HG02885 (cell line): ENCODE data around the gene CADPS2.

Experiments used
- ATAC-seq: cut with Tn5 transposase; IDR thresholded peaks from one replicate; pipeline ENCODE4 v1.9.1; 2021; ENCODE audit warnings: mild to moderate bottlenecking; ENCODE audit not compliant: unreplicated experiment, poor library complexity

Gene CADPS2

DNA sequence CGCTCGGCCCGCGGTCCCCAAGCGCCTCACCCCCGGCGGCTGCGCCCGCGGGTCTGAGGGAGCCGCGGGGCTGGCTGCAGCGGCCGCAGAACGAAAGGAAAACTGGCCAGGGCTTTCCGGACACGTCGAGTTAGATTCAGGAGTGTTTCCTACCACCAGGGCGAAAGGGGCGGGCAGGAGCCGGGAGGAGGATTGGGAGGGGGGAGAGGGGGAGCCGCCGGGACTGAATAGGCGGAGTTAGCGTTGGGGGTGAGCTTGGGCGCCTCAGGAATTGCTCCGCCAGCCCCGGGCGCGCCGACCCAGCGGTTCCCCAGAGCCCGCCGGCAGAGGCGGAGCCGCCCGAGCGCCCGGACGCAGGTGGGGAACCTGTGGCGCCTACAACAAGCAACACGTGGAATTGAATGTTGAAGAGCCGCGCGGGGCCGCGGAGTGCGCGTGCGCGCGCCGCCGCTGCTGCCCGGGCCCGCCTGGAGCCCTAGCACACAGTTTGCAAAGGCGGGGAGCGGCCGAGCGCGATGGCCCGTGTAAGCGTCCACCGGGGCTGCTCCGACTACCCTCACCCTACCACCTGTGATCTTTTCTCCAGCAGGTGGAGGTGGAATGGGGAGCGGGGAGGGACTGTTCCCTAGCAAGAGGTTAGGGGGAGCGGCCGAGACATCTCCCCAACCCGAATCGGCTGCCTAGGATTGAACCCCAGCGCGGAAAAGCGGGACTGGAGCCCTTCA is at the start of gene CADPS2:
TSS of gene CADPS2 (minus strand) at position 104 of the 725 bp plus-strand sequence. CDS start 123 bp downstream, outside the sequence.
- ATAC-seq, result peak; percentile 82

DNA sequence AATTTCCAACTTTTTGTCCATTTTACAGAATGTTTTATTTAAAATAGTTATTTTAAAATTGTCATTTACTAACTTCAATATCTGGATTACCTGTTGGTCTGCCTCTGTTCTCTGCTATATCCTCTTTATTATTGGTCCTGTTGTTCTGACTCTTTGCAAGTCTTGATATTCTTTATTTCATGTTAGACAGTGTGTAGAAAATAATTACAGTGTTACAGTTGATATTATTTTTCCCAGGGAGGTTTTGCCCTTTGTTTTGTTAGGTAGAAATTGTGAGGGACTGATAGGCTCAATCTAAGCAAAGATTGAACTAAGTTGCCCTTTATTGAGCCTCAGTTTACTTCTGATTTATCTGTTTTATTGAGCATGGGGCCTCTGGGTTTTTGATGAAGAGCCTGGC is 49.4 kb upstream of the CADPS2 start:
- ATAC-seq, result no peak

DNA sequence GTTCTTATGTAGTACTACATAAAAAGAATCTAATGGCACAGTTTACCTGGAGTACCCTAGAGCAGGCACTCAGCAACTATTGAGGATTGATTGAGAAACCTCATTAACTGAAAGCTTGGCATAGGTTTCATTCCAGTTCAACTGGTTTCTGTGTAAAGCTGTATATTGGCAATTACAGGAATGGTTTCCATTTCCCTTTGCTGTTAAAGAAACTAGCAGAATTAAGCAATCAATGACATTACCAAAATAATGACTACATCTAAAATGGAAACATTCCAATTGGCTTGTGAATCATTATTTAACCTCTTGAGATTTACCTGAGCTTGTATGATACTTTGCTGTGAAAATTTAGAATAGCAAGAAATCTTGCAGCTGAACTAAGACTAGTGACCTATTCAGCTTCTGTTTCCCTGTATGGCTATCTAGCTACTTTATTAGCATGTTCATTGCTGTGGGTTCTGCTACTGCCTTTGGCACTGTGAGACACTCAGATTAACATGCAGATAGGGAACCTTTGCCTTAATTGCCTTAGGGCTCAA is 33.5 kb upstream of the CADPS2 start:
- ATAC-seq, result no peak

DNA sequence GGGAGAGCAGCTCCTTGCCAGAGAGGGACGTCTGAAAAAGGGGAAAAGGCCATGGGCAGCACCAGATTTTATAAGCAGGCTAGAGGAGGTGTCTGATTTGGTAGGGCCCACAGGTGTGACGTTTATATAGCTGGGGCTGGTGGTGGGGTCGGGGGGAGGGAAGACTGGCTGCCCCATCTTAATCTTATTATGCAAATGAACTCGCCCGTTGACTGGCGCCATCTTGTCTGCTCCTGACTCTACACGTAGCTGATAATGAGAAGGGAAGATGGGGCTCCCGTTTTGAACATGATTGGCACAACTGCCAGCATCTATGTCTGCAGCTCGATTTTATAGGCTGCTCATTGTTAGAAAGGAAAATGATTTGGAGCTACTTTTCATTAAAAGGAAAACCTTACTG is 28.6 kb upstream of the CADPS2 start:
- no peak for ATAC-seq

DNA sequence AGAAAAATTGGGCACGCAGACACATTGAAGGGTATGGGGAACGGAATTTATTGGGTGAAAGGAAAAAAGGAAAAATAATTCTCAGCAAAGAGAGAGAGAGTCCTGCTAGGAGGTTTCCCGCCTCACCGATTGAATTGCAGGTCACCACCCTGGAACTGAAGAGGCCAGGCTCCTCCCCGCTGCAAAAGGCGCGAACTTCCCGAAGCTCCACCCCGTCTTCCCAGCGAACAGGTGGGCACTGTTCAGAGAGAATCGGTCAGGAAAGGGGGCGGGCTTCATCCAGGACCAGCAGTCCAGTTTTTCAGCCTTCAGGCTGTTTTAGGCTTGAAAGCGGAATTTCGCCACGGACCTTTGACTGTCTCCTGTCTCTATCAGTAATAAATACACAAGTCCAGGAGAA is 27.3 kb upstream of the CADPS2 start:
- no peak for ATAC-seq

DNA sequence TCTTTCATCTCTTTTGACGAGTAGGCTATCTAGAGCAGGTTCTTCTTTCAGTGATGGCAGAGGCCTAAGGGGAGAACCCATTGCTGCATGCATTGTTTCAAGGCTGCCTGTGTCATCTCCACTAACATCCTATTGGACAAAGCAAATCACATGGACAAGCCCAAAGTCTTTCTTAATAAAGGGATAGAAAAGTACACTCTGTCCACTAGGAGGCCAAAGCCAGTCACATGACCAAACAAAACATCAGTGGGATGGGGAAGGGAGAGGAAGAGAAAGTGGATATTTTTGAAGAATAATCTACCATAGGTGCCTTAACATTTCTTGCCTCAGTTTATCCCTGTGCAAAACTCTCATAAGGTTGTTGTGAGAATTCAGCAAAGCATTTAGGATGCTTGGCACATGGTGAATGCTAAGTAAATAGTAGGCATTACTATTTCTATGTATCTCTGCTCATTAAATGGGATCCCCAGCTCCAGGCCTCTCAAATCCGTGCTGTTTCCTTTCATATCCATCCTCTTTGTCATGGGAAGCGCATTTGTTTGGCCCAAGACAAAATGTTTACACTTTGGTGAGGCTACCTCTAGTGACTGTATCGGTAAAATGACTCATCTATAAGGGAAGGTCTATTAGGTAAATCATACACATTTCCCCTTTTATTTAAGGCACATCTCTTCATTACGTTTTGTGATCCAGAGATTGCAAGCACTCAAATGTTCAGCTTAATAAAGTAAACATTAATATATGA is 16.7 kb upstream of the CADPS2 start:
- ATAC-seq, result peak; percentile 64

DNA sequence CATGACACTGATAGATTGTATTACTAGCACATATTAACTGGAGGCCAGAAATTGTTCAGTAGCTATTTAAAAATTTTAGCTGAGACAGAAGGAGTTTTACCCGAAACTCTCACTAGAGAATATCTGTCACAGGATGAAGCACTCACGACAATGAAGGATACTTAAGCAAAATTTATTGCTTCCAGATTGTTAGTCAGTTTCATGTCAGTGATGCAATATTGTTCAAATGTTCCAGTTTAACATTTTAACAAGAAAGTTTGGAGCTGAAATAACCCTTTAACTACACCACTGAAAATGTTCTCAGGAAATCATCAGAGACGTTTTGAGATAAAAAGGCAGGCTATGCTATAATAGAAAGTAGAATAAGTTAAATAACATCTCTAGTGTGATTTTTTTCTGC is 15.0 kb upstream of the CADPS2 start:
- no peak for ATAC-seq

DNA sequence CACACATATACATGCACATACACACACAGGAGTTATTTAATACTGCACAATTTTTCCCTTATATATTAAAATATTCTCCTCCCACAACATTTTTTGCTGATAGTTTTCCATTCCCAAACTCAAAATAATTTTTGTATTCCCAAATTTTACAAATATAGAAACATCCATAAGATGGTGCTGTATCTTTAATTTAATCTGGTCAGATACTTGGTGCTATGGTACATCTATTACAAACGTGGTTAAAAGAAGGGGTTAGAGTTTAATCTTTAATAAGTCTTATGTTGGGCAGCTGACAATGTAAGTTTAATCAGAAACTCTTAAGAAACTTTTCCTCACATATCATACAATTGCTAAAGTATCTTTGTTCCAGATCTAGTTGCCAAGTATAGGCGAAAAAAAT is 10.2 kb upstream of the CADPS2 start:
- no peak for ATAC-seq

DNA sequence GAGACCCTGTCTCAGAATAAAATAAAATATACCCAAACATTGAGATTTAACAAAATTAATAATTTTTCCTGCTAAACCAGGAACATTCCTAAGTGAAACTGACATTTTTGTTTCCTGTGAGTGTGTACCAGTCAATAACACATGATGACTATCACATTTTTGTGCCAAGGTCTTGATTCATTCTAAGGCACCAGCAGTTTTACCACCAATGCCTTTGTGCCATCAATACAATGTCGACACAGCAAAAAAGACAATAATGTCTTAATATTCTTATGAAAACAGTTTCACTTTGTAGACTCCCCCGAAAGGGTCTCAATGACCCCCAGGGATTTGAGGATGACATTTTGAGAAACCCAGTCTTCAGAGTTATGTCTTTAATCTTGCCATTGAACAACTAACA is 7.2 kb upstream of the CADPS2 start:
- no peak for ATAC-seq

DNA sequence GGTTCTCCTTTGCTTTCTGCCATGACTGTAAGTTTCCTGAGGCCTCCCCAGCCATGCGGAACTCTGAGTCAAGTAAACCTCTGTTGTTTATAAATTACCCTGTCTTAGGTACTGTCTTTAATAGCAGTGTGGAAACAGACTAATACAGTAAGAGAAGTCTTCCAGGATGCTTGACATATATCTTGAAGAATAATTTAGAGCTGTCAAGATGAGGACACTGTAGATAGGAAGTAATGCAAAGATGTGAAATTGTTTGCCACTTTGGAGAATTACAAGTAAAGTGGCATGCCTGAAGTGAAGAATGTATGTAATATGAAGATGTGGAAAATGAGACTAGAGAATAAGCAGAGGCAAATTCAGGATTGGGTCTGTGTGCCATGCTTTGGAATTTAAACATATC is 2.9 kb upstream of the CADPS2 start:
- ATAC-seq, result no peak

DNA sequence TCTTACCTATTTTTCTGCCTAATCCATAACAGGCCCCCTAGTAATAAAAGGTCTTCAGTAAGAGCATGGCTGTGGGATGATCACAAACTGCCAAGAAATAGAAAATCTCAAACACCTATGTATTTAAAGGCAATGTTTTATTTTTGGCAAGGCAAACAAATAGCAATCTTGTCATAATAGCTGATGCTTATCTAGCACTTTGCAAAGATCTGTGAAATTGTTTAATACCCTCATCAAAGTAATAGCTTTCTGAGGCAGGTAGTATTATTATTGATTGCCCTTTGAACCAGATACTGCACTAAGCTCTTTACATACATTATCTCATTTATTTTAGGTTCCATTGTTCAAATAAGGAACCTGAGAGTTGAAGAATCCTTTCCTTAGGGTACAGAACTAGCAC is 1.6 kb upstream of the CADPS2 start:
- ATAC-seq, result no peak

DNA sequence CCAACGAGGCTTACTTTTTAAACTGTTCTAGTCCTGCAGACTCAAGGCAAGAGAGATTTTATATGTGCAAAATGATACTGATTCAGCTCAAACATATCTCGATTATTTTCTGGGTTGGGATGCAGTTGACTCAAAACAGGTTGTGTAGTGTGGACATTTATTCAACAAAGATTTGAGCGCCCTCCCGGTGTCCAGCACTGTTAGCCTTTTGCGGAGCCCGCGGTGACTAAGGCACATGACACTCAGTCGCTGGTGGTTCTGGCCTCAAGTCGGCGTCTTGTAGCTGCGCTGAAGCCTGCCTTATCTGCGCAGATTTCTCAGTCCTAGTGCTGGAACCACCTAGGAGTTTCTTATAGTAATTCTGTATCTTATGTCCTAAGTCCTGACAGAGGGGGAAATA is 938 bp upstream of the CADPS2 start:
- ATAC-seq, result peak; percentile 35

DNA sequence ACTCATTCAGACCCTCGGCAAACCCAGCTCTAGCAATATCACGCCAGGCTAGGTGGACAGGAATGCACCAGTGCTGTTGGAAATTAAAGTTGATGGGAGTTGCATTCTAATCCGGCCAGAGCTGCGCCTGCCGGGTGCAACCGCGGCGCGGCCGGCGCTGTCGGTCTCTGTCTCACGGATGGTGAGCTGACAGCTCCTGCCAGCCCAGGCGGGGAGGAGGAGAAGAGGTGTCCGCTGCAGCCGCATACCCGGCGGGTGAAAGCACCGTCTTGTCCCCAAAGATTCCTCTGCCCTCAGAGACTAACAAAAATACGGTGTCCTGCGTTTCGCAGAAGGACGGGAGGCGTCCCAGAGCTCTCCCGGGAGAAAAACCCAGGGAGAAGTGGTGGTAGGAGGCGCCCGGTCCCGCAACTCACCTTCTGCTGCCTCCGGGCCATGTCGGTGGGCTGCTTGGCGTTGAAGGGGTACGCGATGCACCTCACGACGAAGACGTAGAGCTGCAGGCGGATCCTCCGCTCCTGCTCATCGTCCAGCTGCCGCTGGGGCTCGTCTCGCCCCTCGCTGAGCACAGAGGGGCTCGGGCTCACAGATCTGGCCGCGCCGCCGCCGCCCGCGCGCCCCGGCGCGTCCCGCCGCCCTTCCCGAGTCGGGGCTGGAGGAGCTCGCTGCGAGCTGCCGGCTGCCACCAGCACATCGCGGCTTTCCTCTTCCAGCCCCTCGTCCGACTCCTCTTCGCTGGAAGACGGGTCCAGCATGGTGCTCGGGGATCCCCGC is 490 bp downstream of the CADPS2 start:
- ATAC-seq, result peak; percentile 23

DNA sequence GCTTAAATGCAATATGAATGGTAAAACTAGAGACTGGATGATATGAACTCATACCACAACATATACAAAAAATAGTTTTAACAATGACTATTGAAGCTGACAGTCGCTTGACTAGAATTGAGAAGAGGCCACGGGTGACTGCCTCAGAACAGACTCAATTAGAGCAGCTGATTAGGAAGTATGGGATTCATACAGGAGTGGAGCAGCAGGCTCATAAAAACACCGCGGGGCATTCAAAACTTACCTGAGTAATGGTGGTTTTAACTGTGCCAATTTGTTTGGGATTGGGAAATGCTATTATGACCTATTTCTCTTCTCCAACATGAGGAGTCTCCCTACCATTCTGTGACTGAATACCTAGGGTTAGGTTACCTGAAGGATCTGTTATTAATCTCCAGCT is 2.1 kb downstream of the CADPS2 start:
- no peak for ATAC-seq

DNA sequence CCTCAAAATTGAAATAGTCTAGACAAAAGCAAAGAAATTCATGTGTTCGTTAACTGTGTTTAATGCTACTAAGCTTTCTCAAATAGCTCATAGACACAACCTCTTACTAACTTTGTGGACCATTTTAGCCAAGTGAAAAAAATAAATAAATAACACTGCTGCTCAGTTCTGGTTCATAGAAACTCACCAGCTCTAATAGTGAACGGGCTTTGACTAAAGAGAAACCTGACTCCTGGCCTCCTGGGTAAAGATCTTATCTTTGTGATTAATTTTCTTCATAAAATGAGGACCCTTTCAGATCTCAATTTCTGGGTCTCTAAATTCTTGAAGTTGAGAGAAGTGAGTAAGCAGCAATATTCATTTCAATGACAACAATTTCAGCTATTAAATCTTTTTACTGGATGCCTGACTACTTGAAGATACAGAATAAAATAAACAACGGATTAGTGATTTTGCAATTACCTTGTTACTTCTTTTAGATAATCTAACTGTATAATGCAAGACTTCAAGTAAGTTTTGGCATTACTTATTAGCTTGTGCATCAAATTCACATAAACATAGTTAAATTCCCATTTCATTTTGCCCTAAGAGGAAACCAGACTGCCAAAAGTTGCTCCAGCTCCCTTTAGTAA is 3.1 kb downstream of the CADPS2 start:
- no peak for ATAC-seq

DNA sequence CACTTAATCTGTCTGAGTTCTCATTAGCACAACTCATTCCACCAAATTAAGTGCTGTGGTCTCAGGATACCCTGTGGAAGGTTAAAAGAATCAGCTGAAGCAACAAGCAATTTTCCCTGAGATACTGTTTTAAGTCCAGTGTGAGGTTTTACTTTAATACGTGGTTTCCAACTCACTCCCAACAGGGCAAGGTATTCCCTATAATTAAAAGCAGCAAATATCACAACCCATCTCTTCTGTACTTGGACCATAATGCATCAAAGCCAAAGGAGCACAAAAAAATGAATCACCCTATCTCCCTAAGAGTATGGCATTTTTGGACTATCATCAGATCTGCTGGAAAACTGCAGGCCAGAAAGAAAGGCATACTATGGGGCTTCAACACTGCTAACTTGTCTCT is 4.9 kb downstream of the CADPS2 start:
- no peak for ATAC-seq

DNA sequence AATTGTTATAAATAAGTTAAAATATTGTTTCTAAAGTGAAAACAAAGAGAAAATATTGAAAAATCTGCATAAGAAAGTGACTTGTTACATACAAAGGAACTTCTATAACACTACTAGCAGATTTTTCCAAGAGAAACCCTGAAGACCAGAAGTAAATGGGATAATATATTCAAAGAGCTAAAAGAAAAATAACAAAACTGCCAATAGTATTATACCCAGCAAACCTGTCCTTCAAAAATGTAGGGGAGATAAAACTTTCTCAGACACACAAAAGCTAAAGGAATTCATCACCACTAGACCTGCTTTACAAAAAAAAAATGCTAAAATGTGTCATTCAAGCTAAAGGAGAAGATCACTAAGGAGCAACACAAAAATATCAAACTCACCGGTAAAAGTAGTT is 17.0 kb downstream of the CADPS2 start:
- ATAC-seq, result no peak

DNA sequence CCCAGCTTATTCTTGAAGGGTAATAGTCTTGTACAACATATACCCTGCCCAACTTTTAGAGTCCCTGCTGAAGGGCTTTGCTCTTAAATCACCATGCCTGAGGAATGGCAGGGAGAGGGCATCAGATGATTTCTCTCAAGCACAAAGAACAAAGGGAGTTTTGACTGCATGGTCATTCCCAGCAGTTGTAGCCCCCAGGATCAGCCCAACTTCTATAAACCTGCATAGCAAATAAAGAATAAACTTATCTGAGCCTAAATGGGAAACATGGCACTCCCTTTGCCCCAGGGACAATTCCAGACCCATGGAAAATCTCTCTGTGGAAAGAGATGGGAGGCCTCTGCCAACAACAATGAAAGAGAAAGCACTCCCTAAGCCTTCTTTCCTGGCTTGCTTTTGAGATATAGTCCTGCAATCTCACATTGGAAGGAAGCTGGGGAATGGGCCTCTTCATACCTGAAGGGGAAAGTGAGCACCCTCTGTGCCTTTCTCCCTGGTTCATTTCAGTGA is 18.7 kb downstream of the CADPS2 start:
- no peak for ATAC-seq

DNA sequence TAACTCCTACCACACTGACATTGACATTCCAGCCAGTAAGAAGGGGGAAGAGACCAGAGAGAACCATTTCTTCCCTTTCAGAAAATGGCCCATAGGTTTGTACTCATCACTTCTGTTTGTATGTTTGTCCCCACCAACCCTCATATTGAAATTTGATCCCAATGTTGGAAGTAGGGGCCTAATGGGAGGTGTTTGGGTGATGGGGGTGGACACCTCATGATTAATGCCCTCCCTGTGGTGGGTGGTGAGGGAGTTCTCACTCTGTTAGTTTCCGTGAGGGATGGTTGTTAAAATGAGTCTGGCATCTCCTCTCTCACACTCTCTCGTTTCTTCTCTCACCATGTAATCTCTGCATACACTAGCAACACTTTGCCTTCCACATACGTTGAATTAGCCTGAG is 21.4 kb downstream of the CADPS2 start:
- ATAC-seq, result no peak

DNA sequence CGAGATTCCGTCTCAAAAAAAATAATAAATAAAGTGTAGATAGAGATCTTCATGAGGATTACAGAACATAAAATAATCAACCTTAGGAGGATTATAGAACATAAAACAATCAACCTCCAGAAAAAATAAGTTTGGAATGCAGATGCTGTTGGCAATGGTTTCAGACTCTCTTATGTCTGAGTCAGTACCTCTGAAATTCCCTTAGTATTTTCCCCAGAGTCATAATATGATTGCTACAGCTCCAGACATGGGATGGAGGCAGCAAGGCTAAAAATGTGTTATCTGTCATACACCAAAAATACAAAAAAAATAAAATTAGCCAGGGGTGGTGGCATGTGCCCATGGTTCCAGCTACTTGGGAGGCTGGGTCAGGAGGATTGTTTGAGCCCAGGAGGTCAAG is 22.2 kb downstream of the CADPS2 start:
- no peak for ATAC-seq
